Ammon's horn (tissue), 1 donor: ENCODE data around the gene MKNK2.
"Not testable (repeated sequence)": the region's sequence is repeated elsewhere in the genome, so short reads cannot be mapped to it uniquely, and the experiment has no call there.

Experiments used
- DNase-seq: peaks from one replicate; pipeline ENCODE4 v3.0.0-alpha.2; 2016; ENCODE audit warnings: low spot score

Gene MKNK2

DNA sequence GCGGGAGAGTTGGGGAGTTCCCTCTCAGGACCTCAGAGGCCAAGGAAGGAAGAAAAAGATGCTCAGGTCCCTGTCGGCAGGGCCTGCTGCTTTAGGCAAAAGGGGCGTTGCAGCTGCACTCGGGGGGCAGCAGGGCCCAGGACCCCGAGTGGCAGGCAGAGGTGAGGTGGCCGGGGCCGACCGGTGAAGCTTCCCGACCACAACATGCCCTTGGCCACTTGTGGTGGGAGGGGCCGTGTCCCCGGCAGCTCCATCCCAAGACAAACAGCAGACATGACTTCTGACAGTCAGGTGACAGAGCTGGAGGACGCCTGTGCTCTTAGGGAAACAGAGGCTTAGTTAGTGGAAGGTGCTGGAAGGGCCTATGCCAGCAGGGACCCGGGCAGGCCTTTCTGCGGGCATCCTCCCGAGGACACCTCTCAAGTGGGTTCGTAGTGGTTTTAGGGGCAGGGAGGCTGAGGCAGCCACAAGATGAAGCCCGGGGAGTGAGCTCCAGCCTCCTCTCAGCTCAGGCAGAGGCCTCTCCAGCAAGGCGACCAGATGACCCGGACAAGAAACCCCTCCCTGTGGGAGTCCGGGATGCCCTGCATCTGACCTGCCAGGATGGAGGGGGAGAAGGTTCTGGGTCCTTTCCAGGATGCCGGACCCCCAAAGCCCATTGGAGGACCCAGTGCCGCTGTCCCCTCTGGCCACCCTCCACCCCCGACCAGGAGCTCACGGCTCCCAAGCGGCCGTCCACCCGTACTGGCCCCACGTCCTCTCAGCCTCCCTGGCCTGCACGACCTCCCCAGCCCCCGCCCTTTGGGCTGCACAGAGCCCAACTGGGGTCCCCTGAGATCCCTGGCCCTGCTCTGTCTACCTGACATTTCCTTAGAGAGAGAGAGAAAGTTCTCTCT, 59.8 kb downstream of the MKNK2 start:
- no peak for DNase-seq

DNA sequence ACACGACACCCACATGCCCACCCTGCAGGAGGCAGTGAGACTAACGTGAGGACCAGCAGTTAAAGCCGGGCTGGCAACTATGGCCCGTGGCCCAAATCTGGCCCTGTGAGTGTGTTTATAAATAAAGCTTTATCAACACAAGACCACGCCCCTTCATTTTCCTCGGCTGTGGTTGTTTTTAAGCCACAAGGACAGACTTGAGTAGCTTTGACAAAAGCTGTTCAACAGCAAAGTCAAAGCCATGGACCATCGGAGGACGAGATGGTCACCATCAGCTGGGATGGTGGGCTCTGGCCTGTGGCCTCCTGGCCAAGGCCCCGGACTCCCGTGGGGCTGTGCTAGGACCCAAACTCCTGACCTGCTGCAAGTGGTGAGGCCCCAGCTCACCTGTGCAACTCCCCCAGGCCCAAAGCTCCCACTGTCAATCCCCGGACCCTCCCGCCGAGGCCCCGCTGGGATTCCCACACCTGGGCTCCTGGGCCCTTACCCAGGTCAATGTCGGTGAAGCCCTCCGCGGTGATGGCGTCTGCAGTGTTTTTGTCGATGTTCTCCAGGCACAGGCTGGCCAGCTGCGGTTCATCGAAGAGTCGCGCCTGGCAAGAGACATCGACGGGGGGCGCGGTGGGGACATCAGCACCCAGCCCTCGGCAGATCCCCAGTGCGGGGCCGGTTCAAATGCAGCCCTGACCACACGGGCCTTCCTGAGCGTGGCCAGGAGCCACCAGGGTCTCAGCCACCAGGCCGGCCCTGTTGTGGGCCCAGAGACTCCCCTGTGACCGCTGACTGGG, 60.6 kb downstream of the MKNK2 start:
- DNase-seq: no peak

DNA sequence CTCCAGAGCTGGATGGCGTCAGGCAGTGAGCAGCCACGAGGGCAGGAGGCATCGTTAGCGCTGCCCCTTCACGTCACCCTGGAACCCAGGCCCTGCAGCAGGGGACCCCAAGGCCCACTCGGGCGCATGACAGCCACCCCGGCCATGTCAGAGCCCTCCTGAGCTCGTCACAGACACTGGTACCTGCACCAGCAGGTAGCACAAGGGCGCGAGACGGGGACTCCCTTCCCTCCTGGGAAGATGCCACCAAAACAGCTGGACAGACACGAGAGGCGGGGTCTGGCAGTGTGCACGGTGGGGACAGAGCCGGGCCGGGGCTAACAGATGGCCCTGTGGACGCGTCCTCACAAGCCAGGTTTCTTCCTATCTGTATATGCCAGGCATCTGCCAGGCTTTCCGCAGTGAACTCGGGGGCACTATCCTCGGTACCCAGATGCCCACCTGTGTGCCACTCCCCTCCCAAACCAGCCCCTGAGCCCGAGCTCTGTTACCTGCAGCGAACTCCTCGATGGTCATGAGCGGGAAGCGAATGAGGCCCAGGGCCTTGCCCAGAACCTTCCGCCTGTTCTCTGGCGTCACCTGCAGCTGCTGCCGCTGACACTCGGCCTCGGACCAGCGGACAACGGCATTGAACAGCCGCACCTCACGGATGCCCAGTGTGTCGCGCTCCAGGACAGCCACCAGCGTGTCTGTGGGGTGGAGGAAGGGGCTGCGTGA, 61.4 kb downstream of the MKNK2 start:
- no peak for DNase-seq

DNA sequence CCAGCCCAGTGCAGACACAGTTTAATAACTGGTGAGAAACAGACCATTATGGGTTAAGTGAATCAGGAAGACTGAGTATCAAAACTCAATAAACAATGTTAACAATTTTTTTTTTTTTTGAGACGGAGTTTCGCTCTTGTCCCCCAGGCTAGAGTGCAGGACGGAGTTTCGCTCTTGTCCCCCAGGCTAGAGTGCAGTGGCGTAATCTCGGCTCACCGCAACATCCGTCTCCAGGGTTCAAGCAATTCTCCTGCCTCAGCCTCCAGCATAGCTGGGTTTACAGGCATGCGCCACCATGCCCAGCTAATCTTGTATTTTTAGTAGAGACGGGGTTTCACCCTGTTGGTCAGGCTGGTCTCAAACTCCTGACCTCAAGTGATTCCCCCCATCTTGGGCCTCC, 62.6 kb downstream of the MKNK2 start:
- DNase-seq: not testable (repeated sequence)
